ENCODE data around the gene SPTSSB.
A peak's percentile ranks its signal among the peaks of the same experiment; 100 is the strongest.

Gene SPTSSB

DNA sequence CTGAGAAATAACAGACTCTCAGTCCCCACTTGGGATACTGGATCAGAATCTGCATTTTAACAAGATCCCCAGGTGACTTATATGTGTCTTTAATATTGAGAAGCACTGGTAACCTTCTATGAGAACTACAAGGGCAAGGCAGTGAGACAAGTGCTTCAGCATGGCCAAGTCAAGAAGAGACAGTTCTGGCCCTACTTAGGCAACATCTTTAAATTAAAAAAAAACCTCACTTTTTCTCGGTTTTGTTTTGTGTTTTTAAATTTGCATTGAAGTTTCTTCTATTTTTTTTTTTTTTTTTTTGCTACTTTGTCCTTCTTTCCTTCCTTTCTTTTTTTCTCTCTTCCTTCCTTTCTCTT is 42.5 kb upstream of the SPTSSB start:
- no peaks in the 10 kb centered on the region for H3K36me3 ChIP-seq (ENCODE audit: control insufficient read depth, insufficient read depth, low read length)
- H3K4me3 ChIP-seq (replicated peaks; ENCODE audit: low read depth, low read length): no peak overlapping the region
- no peaks in the 10 kb centered on the region for H3K27me3 ChIP-seq (replicated peaks; ENCODE audit: control insufficient read depth, insufficient read depth, low read length)
- DNase-seq (ENCODE audit: extremely low read depth, insufficient read length): no peak
- TF ChIP-seq CTCF (IDR thresholded peaks at IDR 0.05; ENCODE audit: insufficient read depth, low read length, poor library complexity, severe bottlenecking): no peak

DNA sequence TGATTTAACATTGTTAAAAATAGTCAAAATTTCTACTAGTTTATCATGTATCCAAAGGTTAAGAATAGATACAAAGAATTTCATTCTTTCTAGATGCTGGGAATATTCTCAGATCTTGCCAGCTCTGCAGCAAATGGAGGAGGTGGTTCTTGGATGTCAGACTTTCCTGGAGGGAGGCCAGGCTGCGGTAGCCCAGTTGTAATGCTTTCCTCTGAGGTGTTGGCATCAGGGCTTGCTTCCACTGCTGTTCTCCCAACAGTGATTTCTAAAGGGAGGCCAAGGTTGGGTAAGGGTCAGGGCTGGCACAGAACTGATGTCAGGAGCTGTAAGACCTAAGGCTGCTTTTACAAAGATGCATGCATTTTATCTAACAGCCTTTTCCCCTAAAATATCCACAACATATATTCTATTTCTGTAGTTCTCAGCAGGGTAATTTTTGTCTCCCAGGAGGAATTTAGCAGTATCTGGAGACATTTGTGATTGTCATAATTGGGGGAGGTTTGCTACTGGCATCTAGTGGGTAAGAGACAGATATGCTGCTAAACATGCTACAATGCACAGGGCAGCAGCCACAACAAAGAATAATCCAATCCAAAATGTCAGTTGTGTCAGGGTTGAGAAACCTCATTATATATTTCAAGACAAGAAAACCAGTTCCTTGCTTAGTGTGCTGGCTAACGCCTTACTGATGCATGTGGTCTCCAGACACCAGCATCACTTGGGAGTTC is 42.0 kb upstream of the SPTSSB start:
- H3K4me3 ChIP-seq (replicated peaks; ENCODE audit: low read depth, low read length): no peak overlapping the region
- no peaks in the 10 kb centered on the region for H3K27me3 ChIP-seq (replicated peaks; ENCODE audit: control insufficient read depth, insufficient read depth, low read length)
- TF ChIP-seq CTCF (IDR thresholded peaks at IDR 0.05; ENCODE audit: insufficient read depth, low read length, poor library complexity, severe bottlenecking): no peak
- DNase-seq (ENCODE audit: extremely low read depth, insufficient read length): no peak
- H3K36me3 ChIP-seq (ENCODE audit: control insufficient read depth, insufficient read depth, low read length): no peaks in the 10 kb centered on the region

DNA sequence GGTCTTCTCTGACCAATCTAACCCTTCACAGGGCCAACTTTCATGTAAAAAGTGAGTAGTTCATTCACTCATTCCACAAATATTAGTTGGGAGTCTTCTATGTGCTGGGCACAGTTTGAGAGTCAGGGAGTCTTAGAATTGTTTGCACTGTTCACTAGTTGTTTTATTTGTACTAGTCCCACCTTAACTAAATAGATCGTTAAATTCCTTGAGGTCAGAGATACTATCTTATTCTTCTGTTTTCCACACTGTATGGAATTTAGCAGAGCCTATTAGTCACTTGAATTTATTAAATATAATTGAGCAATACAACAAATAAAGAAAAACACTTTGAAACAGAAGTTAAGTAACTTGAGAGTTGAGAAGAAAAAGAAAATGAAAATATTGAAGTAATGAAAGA is 40.8 kb upstream of the SPTSSB start:
- H3K4me3 ChIP-seq (replicated peaks; ENCODE audit: low read depth, low read length): no peak overlapping the region
- no peak for DNase-seq (ENCODE audit: extremely low read depth, insufficient read length)
- no peak for TF ChIP-seq CTCF (IDR thresholded peaks at IDR 0.05; ENCODE audit: insufficient read depth, low read length, poor library complexity, severe bottlenecking)
- H3K27me3 ChIP-seq (replicated peaks; ENCODE audit: control insufficient read depth, insufficient read depth, low read length): no peaks in the 10 kb centered on the region
- no peaks in the 10 kb centered on the region for H3K36me3 ChIP-seq (ENCODE audit: control insufficient read depth, insufficient read depth, low read length)

GRCh38 chr3:161409858-161410257 is 38.5 kb upstream of the SPTSSB start:
- no peak for DNase-seq (ENCODE audit: extremely low read depth, insufficient read length)
- H3K36me3 ChIP-seq (ENCODE audit: control insufficient read depth, insufficient read depth, low read length): no peaks in the 10 kb centered on the region
- H3K27me3 ChIP-seq (replicated peaks; ENCODE audit: control insufficient read depth, insufficient read depth, low read length): no peaks in the 10 kb centered on the region
- no peak overlapping the region for H3K4me3 ChIP-seq (replicated peaks; ENCODE audit: low read depth, low read length)
- no peak for TF ChIP-seq CTCF (IDR thresholded peaks at IDR 0.05; ENCODE audit: insufficient read depth, low read length, poor library complexity, severe bottlenecking)

- TF ChIP-seq CTCF (IDR thresholded peaks at IDR 0.05; ENCODE audit: insufficient read depth, low read length, poor library complexity, severe bottlenecking): peak; percentile 50
- DNase-seq (ENCODE audit: extremely low read depth, insufficient read length): no peak
- H3K4me3 ChIP-seq (replicated peaks; ENCODE audit: low read depth, low read length): no peak overlapping the region
- H3K27me3 ChIP-seq (replicated peaks; ENCODE audit: control insufficient read depth, insufficient read depth, low read length): no peaks in the 10 kb centered on the region
- no peaks in the 10 kb centered on the region for H3K36me3 ChIP-seq (ENCODE audit: control insufficient read depth, insufficient read depth, low read length)
These were observed 37.8 kb upstream of the SPTSSB start for GRCh38 chr3:161409069-161409468.
